Islet of Langerhans (tissue), 1 donor: ENCODE data around the gene CCHCR1.
"Not testable (repeated sequence)": the region's sequence is repeated elsewhere in the genome, so short reads cannot be mapped to it uniquely, and the experiment has no call there.

Experiments used
- FAIRE-seq: peaks from one replicate; lab custom pipeline; 2011; peaks lifted over from hg19 to GRCh38; lab: Jason Lieb, UNC

CCHCR1 gene

DNA sequence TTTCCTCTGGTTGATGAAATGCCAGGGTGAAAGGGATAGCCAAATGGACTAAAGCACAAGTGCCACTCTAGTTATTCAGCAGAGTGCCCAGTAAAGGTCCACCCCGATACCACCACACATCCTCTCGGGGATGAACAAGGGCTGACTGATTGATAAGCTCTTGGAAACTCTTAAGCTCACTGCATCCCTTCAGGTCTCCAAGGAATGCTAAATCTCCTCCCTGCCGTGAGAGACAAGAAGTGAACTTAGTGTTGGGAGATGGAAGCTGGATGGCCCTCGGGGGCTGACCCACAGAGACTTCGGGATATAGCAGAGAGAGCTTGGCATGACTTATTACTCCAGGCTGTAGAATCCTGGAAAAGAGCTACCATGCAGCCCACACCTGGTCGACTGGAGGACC lies 26.3 kb upstream of the CCHCR1 start:
- FAIRE-seq = not testable (repeated sequence)

DNA sequence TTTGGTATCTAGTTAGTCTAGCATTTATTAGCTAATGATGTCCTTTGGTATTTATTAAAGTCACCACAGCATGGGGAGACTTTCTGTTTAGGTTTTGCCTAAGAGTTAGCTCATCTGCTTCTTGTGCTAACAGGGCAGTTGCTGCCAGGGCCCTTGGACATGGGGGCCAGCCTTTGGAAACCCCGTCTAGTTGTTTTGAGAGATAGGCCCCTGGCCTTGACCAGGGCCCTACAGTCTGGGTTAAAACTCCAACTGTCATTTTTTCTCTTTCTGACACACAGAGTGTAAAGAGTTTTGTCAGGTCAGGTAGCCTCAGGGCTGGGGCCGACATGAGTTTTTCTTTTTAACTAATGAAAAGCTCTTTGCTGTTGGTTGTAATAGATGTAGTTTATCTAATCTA lies 25.7 kb upstream of the CCHCR1 start:
- FAIRE-seq = not testable (repeated sequence)

DNA sequence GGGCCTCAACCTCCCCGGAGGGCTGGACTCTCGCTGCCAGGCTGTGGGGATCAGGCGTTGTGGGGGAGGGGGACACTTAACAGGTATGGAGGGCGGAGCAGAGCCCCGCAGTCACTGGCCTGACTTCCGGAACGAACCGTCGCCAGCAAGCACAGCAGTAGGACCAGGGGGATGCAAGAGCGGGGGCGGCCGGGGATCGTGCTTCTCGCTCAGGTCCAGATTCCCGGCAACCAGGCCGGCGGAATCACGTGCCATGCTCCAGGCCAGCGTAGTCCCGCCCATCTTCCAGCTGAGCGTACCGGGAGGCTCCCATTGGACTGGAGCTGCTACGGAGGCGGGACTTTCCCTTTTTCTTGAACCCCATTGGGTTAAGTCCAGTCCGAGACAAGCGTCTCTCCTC lies 22.9 kb upstream of the CCHCR1 start:
- no peak for FAIRE-seq

DNA sequence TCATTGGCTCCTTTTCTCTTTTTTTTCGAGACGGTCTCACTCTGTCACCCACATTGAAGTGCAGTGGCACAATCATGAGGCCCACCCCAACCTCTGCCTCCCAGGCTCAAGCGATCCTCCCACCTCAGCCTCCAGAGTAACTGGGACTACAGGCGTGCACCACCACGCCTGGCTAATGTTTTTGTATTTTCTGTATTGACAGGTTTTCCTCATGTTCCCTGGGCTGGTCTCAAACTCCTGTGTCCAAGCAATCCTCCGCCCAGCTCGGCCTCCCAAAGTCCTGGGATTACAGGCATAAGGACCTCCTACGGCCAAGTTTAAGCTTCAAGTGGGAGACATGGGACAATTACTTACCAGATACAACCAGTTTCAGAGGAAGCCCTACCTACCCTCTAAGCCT lies 22.3 kb upstream of the CCHCR1 start:
- FAIRE-seq = no peak

DNA sequence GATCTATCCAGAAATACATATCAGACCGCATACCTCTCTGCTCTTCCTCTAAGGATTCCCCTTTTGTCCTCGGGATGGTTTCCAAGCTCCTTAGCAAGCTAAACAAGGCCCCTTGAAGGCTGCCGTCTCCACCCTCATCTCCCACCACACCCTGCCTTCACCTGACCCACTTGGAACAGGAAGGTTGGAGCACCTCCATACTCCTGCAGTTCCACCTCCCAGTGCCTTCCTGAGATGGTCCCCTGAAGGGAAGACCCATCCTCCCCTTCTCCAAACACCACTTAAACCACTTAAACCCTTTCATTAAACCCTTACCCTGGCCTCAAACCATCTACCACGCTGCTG lies 21.4 kb upstream of the CCHCR1 start:
- no peak for FAIRE-seq

DNA sequence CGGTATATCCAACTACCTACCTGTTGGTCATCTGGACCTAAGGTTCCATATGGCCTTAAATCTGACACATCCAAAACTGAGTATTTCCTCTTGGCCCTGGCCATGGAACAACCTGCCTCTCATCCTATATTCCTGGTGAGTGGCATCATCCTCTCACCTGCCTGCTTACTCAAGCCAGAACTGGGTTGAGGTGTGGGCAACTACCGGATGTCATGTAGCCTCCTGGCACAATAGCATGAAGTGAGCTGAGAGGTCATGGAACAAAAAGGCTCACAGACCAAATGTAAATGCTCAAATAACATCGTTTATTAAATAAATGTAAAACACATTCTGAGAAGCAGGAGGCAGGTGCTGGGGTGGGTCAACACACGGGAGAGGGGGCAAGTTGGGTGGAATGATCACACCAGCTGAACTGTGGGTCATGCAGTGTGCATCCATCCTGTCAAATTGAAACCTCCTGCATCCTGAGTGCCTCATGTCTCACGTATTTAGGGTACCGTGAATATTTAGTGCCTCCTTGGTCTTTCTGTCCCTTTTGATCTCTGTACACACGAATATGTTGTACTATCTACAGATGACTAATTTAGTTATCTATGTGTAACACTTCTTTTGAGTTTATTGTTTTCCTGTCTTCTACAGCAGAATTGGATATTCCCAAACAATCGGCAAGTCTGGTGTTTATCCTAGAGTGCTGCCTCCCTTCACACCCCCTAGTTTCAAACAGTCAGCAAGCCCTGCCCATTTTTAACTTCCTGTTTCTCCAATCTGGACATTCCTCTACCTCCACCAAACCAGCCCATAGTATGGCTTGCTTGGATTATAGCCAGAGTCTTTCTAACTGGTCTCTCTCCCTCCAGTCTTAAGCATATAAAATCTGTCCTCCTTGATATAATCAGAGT lies 20.8 kb upstream of the CCHCR1 start:
- no peak for FAIRE-seq

DNA sequence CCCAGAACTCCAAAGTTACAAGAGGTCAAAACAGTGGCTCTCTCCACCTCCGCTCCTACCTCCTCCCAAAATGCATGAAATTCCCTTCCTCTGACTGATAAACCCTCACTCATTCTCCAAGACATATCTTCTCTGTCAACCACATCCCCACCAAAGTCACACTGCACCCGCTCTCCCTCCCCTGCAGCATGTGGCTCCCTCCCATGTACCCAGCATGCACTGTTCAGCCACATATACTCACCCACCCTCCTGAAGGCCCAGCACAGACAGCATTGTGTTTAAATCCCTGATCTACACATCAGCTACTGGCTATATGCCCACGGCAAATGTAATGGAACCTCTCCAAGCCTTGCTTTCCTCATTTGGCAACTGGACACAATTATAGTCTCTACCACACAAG lies 18.4 kb upstream of the CCHCR1 start:
- FAIRE-seq = no peak

DNA sequence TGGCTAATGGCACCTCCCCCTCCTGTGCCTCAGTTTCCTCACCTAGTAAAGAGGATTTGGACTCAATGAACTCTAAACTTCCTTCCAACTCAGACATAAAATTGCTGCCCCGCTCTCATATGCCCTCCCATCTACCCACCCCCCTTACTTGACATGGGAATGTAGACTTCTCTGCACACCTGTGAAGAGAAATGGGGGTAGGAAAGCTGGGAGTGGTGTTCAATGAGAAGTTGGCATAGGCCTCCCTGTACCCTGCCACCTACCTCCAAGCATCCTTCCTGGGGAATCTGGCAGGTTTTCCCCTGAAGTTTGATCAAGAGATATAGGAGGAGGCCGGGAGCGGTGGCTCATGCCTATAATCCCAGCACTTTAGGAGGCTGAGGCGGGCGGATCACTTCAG lies 16.8 kb upstream of the CCHCR1 start:
- FAIRE-seq = no peak

DNA sequence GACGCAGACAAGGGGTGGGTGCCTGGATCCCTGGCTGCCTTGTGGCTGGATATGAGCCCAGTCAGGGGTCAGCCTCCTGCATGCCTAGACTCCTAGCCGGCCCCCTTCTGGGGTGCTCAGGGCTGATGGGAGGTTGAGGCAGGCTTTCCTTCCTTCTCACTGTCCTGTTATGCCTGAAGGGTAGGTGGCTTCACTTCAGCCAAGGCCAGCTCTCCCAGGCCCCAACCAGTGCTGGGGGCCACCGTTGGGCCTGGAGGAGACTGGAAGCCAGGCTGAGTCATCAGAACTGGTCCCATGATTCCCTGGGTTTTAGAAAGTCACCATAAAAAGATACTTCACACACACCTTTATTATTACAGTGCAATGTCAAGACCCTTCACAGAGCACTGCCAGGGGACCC lies 15.8 kb upstream of the CCHCR1 start:
- no peak for FAIRE-seq

DNA sequence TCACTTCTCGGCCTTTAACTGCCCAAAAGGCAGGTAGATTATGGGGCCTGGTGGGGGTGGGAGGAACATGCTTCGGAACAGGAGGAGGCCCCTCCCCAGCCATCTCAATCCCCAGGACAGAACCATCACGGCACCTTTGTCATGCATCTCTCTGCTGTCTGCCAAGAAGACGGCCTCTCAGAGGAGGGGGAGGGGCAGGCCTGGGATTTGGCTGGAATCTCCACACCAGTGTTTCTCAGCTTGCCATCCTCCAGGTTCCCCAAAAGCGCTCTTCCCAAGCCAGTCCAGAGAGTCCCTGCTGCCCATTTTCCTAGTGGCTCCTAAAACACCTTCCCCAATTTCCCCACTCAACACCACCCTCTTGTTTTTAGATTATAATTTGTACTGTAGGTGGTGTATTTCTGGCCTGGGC lies 15.4 kb upstream of the CCHCR1 start:
- FAIRE-seq = no peak

DNA sequence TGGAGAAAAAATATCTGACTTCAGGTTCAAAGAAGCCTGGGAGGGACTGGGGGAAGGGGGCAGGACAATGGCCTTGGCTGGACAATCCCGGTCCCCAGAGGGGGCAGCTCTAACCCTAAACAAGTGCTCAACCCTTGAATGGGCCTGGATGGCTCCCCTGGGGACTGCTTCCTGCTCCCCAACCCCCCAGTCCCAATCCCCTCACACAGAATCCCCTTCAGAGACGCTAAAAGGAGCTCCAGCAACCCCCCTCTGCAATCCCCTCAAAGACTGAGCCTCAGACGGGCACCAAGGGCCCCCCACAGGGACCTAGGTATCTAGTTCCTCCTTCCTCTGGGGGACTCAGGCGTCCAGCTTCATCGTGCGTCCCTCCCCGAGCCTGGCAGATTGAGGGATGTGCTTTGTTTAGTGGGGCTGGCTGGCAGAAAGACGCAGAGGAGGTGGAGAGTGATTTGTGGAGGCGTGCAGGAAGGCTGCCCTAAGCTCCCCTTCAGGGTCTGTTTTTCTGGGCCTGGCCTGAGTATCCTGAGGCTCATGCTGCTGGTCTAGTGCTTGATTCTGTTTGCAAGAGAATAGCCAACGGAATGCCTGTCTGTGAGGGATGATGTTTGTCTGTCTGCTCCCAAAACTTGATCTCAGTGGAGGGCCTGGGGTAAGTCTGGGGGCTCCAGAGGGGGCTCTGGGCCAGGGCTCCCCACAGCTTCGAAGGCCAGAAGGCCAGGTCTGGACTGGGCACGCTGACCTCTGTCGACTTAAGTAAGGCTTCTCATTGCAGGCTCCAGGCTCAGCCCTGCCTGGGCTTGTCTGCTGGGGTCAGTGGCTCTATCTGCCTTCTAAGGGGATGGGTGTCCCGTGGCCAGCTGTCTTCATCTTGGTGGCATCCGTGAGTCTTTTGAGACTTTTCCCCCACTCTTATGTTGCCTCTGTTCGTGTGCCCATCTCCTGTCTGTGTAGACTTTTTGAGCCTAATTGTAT lies 14.6 kb upstream of the CCHCR1 start:
- FAIRE-seq = no peak

DNA sequence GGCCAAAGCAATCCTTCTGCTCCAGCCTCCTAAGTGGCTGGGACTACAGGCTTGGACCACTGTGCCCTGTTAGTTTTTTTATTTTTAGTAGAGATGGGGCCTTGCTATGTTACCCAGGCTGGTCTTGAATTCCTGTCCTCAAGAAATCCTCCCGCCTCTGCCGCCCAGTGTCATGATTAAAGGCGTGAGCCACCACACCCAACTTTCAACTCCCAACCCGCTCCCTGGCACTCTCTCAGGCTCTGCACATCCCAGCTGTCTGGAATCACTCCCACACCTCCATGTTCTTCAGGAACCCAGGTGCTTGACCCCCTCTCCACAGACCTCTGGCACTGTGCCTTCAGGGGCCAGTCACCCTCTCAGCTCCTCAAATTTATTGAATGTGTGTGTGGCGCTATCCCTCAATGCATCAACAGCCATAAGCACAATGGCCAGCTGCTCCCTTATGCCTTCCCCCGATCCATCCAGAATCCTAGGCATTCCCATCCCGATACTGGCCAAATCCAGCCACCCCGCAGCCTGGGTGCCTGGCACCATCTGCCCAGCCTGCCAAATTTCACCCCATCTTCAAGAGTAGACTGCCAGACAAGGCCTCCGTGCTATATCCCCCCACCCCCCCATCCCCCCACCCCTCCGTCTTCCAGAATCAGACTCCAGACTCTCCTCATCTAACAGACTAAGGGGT lies 13.5 kb upstream of the CCHCR1 start:
- no peak for FAIRE-seq

DNA sequence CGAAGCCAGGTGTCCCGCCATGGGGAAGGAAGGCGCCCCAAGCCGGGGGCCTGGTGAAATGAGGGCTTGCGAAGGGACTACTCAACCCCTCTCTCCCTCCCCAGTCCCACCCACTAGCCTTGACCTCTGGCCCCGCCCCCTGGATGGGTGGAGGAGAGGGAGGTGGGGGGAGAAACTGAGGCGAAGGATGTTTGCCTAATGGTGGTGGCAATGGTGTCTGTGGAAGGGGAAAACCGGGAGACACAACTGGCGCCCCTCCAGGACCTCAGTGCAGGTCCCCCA lies 12.9 kb upstream of the CCHCR1 start, which contains the start of gene POU5F1:
POU5F1 (minus strand) TSS at position 83 of the 282 bp plus-strand sequence; CDS start at position 21, 62 bp downstream.
- FAIRE-seq = no peak

DNA sequence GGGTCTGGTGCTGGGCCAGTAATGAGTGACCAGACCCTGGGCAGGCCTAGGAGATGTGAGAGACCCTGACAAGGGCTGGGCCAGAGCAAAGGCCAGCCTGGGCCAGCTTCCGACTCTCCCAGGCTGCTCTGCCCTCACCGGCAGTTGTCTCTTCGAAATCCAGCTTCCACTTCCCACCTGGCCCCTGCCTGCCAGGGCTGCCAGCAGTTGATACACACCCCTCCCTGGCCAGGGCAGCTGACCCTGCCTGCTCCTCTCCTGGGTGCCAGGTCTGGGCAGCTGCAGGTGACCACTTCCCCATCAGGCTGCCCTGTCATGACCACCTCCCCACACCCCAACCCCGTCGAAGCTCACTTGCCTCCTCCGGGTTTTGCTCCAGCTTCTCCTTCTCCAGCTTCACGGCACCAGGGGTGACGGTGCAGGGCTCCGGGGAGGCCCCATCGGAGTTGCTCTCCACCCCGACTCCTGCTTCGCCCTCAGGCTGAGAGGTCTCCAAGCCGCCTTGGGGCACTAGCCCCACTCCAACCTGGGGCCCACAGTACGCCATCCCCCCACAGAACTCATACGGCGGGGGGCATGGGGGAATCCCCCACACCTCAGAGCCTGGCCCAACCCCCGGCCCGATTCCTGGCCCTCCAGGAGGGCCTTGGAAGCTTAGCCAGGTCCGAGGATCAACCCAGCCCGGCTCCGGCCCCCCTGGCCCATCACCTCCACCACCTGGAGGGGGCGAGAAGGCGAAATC lies 12.4 kb upstream of the CCHCR1 start:
- not testable (repeated sequence) for FAIRE-seq

DNA sequence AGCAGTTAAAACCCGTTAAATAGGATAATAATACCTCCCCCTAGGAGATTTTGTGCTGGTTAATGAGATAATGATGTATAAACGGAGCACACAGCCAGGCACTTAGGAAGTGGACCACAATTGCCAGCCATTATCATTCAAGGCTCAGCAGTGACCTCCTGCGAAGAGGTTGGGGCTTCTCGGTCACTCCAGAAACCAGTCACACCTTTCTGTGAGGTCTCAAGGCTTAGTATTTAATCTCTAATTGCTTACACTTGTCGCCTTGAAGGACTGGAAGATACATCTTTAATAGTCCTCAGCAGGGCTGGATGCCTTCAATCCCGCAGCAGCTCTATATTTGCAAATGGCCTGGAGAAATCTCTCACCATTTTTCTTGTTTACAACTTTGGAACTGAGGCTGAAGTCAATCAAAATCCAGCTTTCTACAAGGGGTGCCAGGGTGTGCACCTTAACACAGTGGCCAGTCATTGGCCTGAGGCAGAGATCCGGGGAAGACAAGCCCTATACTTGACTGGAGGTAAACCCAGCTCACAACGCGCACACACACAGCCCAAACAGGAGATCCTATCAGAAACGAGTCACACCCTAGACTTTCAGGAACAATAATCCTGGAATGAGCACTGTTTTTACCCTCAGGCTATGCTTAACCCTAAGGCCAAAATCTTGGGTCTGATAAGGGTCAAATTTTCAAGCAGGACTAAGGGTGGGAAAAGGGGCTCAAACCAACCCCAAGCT lies 11.7 kb upstream of the CCHCR1 start:
- FAIRE-seq = no peak

DNA sequence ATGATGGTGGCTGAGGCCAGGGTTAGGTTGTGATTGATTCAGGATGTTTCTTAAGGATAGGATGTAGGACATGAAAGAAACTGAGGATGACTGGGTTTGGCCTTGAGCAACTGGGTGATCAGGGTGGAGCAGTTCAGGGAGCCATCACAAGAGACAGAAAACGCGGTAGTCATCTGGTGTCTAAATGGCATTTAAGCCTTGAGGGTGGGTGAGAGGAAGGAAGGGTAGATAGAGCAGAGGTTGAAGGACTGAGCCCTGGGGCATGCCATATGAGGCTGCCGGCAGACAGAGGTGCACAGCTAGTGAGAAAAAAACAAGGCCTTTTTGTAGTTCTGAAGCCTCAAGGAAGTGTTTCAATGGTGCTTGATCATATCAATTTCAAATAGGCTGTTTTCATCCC lies 11.0 kb upstream of the CCHCR1 start:
- no peak for FAIRE-seq

DNA sequence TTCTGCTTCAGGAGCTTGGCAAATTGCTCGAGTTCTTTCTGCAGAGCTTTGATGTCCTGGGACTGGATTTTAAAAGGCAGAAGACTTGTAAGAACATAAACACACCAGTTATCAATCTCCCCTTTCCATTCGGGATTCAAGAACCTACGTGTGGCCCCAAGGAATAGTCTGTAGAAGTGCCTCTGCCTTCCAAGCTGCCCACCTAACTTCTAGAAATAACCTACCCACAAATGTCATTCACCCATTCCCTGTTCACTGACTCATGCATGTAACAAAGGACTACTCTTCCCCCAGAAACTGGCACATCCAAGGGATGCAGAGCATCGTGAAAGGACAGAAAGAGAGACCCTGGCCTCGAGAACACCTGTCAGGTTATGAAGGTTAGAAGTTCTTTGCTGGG lies 8.4 kb upstream of the CCHCR1 start:
- FAIRE-seq = no peak

DNA sequence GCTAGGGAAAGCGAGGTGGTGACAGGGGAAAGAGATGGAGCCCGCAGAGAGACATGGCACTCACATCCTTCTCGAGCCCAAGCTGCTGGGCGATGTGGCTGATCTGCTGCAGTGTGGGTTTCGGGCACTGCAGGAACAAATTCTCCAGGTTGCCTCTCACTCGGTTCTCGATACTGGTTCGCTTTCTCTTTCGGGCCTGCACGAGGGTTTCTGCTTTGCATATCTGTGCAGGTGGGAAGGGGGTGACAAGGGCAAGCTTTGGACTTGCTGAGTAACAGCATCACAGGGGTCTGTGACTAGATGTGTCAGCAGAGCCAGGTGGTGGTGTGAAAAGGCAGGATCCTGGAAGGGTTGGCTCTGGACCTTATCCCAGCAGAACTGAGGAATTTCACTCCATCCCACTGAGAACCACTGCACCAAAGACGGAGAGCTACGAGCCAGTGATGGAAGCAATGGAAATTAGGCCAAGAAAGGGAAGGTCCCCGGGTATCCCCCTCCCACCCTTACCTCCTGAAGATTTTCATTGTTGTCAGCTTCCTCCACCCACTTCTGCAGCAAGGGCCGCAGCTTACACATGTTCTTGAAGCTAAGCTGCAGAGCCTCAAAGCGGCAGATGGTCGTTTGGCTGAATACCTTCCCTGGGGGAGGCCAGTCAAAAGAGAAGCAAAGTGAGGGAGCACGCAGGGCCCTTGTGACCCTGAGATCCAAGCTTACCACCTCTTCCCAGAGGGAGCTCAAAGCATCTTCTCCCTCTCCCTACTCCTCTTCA lies 7.6 kb upstream of the CCHCR1 start:
- FAIRE-seq = not testable (repeated sequence)

DNA sequence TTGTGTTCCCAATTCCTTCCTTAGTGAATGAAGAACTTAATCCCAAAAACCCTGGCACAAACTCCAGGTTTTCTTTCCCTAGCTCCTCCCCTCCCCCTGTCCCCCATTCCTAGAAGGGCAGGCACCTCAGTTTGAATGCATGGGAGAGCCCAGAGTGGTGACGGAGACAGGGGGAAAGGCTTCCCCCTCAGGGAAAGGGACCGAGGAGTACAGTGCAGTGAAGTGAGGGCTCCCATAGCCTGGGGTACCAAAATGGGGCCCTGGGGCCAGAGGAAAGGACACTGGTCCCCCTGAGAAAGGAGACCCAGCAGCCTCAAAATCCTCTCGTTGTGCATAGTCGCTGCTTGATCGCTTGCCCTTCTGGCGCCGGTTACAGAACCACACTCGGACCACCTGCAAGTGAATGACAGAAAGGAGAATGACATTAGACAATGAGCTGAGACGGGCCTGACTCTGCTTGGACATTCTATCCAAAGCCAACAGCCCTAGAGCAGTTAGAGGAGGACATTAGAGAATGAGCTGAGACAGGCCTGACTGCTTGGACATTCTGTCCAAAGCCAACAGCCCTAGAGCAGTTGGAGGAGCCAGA lies 7.0 kb upstream of the CCHCR1 start:
- FAIRE-seq = not testable (repeated sequence)

DNA sequence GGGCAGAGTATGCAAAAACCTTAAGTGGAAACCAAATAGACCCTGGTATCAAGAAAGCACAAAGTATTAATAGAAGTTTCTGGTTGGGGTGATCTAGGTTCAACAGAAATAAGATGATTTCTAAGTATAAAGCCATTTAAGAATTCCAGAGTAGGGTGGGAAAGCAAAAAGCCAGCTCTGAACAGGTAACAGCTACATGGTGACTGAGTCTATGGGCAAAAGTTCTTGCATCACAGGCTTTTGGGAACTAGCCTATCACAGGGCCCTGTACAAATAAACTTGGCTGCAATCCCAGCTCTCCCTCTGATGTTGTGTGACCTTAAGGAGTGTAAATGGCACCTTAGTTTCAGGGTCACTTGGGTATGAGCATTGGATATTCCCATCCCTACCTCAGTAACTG lies 6.3 kb upstream of the CCHCR1 start:
- FAIRE-seq = no peak
